KMS-11 (cell line): ENCODE measurements around the gene FXYD2.

Experiments used
- H2AFZ ChIP-seq: fragments of 200-600 bp; sonication (generic); 2 replicates; pipeline ENCODE4 v1.6.1; 2016; ENCODE audit warnings: antibody characterized with exemption, mixed run types, low read depth
- H3K27ac ChIP-seq: fragments of 200-600 bp; sonication (generic); 2 replicates; pipeline ENCODE4 v1.6.1; 2016; ENCODE audit warnings: mild to moderate bottlenecking, mixed run types
- H3K27me3 ChIP-seq: fragments of 200-600 bp; sonication (generic); 2 replicates; pipeline ENCODE4 v1.6.1; 2017; ENCODE audit warnings: mild to moderate bottlenecking, low read depth, mixed run types, moderate library complexity; ENCODE audit not compliant: insufficient read depth
- H3K36me3 ChIP-seq: fragments of 200-600 bp; sonication (generic); 2 replicates; pipeline ENCODE4 v1.6.1; 2017; ENCODE audit warnings: mild to moderate bottlenecking, mixed run types; ENCODE audit not compliant: insufficient read depth
- H3K4me1 ChIP-seq: fragments of 200-600 bp; sonication (generic); 2 replicates; pipeline ENCODE4 v1.6.1; 2016; ENCODE audit warnings: mild to moderate bottlenecking, low read depth, mixed run types; ENCODE audit not compliant: poor library complexity, severe bottlenecking
- H3K4me2 ChIP-seq: fragments of 200-600 bp; sonication (generic); 2 replicates; pipeline ENCODE4 v1.7.0; 2016; ENCODE audit warnings: mild to moderate bottlenecking, mixed run types
- H3K4me3 ChIP-seq: fragments of 200-600 bp; sonication (generic); IDR thresholded peaks from 2 replicates; pipeline ENCODE4 v1.6.1; 2017; ENCODE audit warnings: low read depth, low read length, mixed read lengths; ENCODE audit not compliant: insufficient read depth
- H3K79me2 ChIP-seq: fragments of 200-600 bp; sonication (generic); 2 replicates; pipeline ENCODE4 v1.6.1; 2016; ENCODE audit warnings: low read depth, mixed run types; ENCODE audit not compliant: insufficient read depth
- H3K9ac ChIP-seq: fragments of 200-600 bp; sonication (generic); 2 replicates; pipeline ENCODE4 v1.6.1; 2016; ENCODE audit warnings: mild to moderate bottlenecking, mixed run types
- H4K20me1 ChIP-seq: fragments of 200-600 bp; sonication (generic); 2 replicates; pipeline ENCODE4 v1.6.1; 2016; ENCODE audit warnings: mild to moderate bottlenecking, mixed run types; ENCODE audit not compliant: insufficient read depth
- CTCF ChIP-seq: fragments of 200-600 bp; sonication (generic); conservative IDR thresholded peaks from 2 replicates; pipeline ENCODE4 v1.6.1; 2017; ENCODE audit warnings: low read depth, mild to moderate bottlenecking, antibody characterized with exemption, low read length, moderate library complexity, mixed read lengths

FXYD2 gene

GRCh38 chr11:117793583-117793982, 31.0 kb downstream of the FXYD2 start:
- no peaks in the 10 kb centered on the region for H3K27me3 ChIP-seq

GRCh38 chr11:117792992-117793391, 31.6 kb downstream of the FXYD2 start:
- no peak overlapping the region for H3K9ac ChIP-seq
- no peak overlapping the region for H3K4me3 ChIP-seq
- H3K4me2 ChIP-seq: no peak overlapping the region
- no peak overlapping the region for H3K27ac ChIP-seq
- no peaks in the 10 kb centered on the region for H3K36me3 ChIP-seq
- no peaks in the 10 kb centered on the region for H4K20me1 ChIP-seq
- TF ChIP-seq CTCF: no peak
- H3K79me2 ChIP-seq: no peaks in the 10 kb centered on the region
- H3K27me3 ChIP-seq: no peaks in the 10 kb centered on the region
- no peak overlapping the region for H2AFZ ChIP-seq
- H3K4me1 ChIP-seq: no peaks in the 10 kb centered on the region

More at GRCh38 chr11:117793583-117793982, 31.0 kb downstream of the FXYD2 start:
- no peak overlapping the region for H3K4me2 ChIP-seq
- no peaks in the 10 kb centered on the region for H4K20me1 ChIP-seq
- no peak for TF ChIP-seq CTCF
- H3K36me3 ChIP-seq: no peaks in the 10 kb centered on the region
- no peaks in the 10 kb centered on the region for H3K79me2 ChIP-seq
- H3K9ac ChIP-seq: no peak overlapping the region
- H3K4me1 ChIP-seq: no peaks in the 10 kb centered on the region
- no peak overlapping the region for H3K27ac ChIP-seq
- no peak overlapping the region for H2AFZ ChIP-seq
- H3K4me3 ChIP-seq: no peak overlapping the region

- H3K36me3 ChIP-seq: no peaks in the 10 kb centered on the region
- no peaks in the 10 kb centered on the region for H3K79me2 ChIP-seq
- H3K4me2 ChIP-seq: no peak overlapping the region
- H3K4me3 ChIP-seq: no peak overlapping the region
- no peak for TF ChIP-seq CTCF
- H3K27ac ChIP-seq: no peak overlapping the region
- H3K9ac ChIP-seq: no peak overlapping the region
- H2AFZ ChIP-seq: no peak overlapping the region
- H3K4me1 ChIP-seq: no peaks in the 10 kb centered on the region
- no peaks in the 10 kb centered on the region for H3K27me3 ChIP-seq
- no peaks in the 10 kb centered on the region for H4K20me1 ChIP-seq
These were observed 32.3 kb downstream of the FXYD2 start for GRCh38 chr11:117792241-117792640.

- H3K27ac ChIP-seq: no peak overlapping the region
- H4K20me1 ChIP-seq: no peaks in the 10 kb centered on the region
- H3K4me1 ChIP-seq: no peaks in the 10 kb centered on the region
- no peak overlapping the region for H3K4me2 ChIP-seq
- H2AFZ ChIP-seq: no peak overlapping the region
- H3K79me2 ChIP-seq: no peaks in the 10 kb centered on the region
- H3K27me3 ChIP-seq: no peaks in the 10 kb centered on the region
- no peak overlapping the region for H3K9ac ChIP-seq
- no peak for TF ChIP-seq CTCF
- no peaks in the 10 kb centered on the region for H3K36me3 ChIP-seq
- no peak overlapping the region for H3K4me3 ChIP-seq
These were observed 34.3 kb downstream of the FXYD2 start for GRCh38 chr11:117790279-117790678.
